Measurements from ENCODE around the gene TDRD12.

- TF ChIP-seq CTCF (conservative IDR thresholded peaks at IDR 0.05) (no peak), ZFX (IDR thresholded peaks at IDR 0.05) (no peak)
These were observed 41.9 kb upstream of the TDRD12 start for GRCh38 chr19:32677657-32678056.
